ENCODE results near the gene SNN. TPM values are rescaled to one million over a fixed set of nuclear protein-coding genes. Genes with fewer than 3 reads are reported as not detected.

Gene SNN
- total and polyA plus RNA-seq, 12 donors, result 10.1 to 61.4 (median 35.9) TPM

GRCh38 chr16:11635679-11636171 is 32.5 kb upstream of the SNN start:
- 75 to 76% methylated on average over 12 of the region's 12 CpGs for WGBS, 2 donors
- Histone ChIP-seq H3K9me3 (no peaks in the 10 kb centered on the region), H3K27me3 (no peaks in the 10 kb centered on the region), H3K4me3 (no peak overlapping the region), H3K27ac (no peak overlapping the region), H3K4me1 (peaks cover 1 to 32% (median 18%) of the 10 kb centered on the region in 9 donors), H3K36me3 (no peaks in the 10 kb centered on the region)
- ATAC-seq (no peak), DNase-seq (no peak)
- intact Hi-C loops (cut with DNase I), result loop anchor here in 1 of 10 donors (10.0 kb wide), 1 partner anchor 101 kb away; no protein-coding TSS in a partner anchor
- TF ChIP-seq CTCF (IDR thresholded peaks at IDR 0.05), result no peak

- no peak for TF ChIP-seq CTCF (IDR thresholded peaks at IDR 0.05)
- Histone ChIP-seq H3K9me3 (no peaks in the 10 kb centered on the region), H3K27ac (no peak overlapping the region), H3K4me1 (peaks cover 7 to 38% (median 23%) of the 10 kb centered on the region in 9 donors), H3K36me3 (no peaks in the 10 kb centered on the region), H3K27me3 (no peaks in the 10 kb centered on the region), H3K4me3 (no peak overlapping the region)
- ATAC-seq (no peak), DNase-seq (no peak)
- intact Hi-C loops (cut with DNase I), result loop anchor here in 1 of 10 donors (10.0 kb wide), 1 partner anchor 101 kb away; no protein-coding TSS in a partner anchor
- 36 to 45% methylated on average over 14 of the region's 14 CpGs for WGBS, 2 donors
These were observed 32.0 kb upstream of the SNN start for GRCh38 chr16:11636172-11636721.

DNA sequence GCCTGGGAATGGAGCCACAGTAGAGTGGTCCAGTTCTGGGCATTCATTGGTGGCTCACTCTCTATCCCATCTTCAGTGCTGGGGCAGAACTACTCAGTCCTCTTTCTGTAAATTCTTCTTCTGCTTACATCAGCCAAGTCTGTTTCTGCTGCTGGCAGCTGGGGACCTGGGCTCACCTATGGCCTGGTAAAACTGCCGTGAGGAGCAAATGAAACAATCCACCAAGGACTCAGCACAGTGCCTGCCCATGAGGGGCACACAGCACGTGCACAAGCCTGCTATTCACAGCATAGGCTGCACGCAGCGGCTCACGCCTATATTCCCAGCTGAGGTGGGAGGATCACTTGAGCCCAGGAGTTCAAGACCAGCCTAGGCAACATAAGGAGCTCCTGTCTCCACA is 30.9 kb upstream of the SNN start:
- Histone ChIP-seq H3K27ac (peak overlapping the region in 1 of 10 donors; percentile 40), H3K9me3 (no peaks in the 10 kb centered on the region), H3K36me3 (no peaks in the 10 kb centered on the region), H3K4me3 (no peak overlapping the region), H3K4me1 (peaks cover 7 to 42% (median 25%) of the 10 kb centered on the region in 9 donors), H3K27me3 (no peaks in the 10 kb centered on the region)
- no peak for TF ChIP-seq CTCF (IDR thresholded peaks at IDR 0.05)
- ATAC-seq, result no peak
- DNase-seq, result no peak
- WGBS, 2 donors, result 85% methylated on average over 5 of the region's 5 CpGs
- intact Hi-C loops (cut with DNase I), result loop anchor here in 1 of 10 donors (10.0 kb wide), 1 partner anchor 103 kb away; no protein-coding TSS in a partner anchor

- no peak for DNase-seq
- intact Hi-C loops (cut with DNase I), result loop anchor here in 1 of 10 donors (10.0 kb wide), 1 partner anchor 103 kb away; no protein-coding TSS in a partner anchor
- peaks cover 5 to 34% (median 16%) of the 10 kb centered on the region in 9 donors for H3K4me1 ChIP-seq
- H3K27me3 ChIP-seq, result no peaks in the 10 kb centered on the region
- no peaks in the 10 kb centered on the region for H3K9me3 ChIP-seq
- no peak overlapping the region for H3K27ac ChIP-seq
- no peak for ATAC-seq
- TF ChIP-seq CTCF (IDR thresholded peaks at IDR 0.05), result no peak
- H3K36me3 ChIP-seq, result no peaks in the 10 kb centered on the region
- H3K4me3 ChIP-seq, result no peak overlapping the region
- 85 to 89% methylated on average over 4 of the region's 4 CpGs for WGBS, 2 donors
These were observed 30.1 kb upstream of the SNN start for GRCh38 chr16:11638140-11638539.
